Activated CD4-positive, alpha-beta T cell treated with anti-CD3 and anti-CD28 coated beads for 1 hour (primary cell): ENCODE data around the gene RAC3.

Experiments used
- DNase-seq: peaks from one replicate; pipeline ENCODE4 v3.0.0-alpha.2; 2020

The RAC3 gene

GRCh38 chr17:82058230-82058854, 26.9 kb downstream of the RAC3 start:
- DNase-seq: no peak

DNA sequence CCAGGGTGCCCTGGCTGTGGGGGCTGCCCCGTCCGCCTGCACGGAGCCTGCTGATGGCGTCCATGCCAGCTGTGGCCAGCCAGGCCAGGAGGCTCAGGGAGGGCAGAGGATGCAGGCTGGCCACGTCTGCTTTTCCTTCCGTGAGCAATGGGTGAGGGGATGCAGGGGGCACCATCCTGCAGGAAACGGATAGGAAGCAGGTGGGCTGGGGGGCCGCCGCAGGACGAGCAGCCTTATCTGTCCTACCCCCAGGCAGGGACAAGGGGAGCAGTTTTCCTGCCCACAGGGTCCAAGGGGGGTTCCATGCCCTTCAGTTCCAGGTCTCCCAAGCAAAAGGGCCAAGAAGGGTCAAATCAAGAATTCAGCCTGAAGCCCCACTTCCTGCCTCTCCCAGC, 27.4 kb downstream of the RAC3 start:
- DNase-seq: no peak

GRCh38 chr17:82059272-82060000, 28.0 kb downstream of the RAC3 start:
- no peak for DNase-seq

DNA sequence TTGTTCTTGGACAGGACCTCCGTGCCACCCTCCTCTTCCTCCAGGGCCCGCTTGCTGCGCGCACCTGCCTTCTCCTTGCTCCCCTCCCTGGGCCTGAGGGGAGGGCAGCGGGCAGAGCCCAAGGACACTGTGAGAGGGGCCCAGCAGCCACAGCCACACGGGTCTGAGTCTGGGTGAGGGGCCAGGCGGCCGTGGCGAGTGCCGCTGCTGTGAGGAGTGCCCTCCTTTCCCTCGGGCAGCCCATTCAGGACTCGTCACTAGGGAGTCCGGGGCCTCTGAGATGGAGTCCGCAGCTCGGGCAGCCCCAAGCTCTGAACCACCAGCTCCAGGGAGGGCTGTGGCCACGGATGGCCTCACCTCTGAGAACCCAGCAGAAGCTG, 28.5 kb downstream of the RAC3 start:
- no peak for DNase-seq

GRCh38 chr17:82060614-82061013, 29.1 kb downstream of the RAC3 start:
- DNase-seq: no peak

- DNase-seq: no peak
Observed at GRCh38 chr17:82061047-82061925, 29.8 kb downstream of the RAC3 start.

- DNase-seq: no peak
Observed at GRCh38 chr17:82062076-82062983, 30.9 kb downstream of the RAC3 start.

DNA sequence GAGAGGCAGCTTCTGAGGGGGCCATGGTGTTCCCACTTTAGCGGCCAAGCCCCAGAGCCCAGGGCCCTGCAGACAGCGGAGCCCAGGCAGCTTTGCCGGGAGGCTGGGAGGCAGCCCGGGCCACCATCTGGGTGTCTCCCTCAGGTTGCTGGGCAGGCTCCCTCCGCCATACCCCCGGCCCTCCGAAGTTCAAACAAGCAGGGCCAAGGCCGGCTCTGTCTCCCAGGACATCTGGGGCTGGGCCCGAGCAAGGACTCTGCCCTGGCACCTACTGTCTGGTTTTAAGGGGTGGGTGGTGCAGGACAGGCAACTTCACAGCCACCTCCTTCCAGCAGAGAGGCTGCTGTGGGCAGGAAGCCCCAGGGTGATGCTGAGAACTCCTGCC, 31.5 kb downstream of the RAC3 start:
- no peak for DNase-seq

DNA sequence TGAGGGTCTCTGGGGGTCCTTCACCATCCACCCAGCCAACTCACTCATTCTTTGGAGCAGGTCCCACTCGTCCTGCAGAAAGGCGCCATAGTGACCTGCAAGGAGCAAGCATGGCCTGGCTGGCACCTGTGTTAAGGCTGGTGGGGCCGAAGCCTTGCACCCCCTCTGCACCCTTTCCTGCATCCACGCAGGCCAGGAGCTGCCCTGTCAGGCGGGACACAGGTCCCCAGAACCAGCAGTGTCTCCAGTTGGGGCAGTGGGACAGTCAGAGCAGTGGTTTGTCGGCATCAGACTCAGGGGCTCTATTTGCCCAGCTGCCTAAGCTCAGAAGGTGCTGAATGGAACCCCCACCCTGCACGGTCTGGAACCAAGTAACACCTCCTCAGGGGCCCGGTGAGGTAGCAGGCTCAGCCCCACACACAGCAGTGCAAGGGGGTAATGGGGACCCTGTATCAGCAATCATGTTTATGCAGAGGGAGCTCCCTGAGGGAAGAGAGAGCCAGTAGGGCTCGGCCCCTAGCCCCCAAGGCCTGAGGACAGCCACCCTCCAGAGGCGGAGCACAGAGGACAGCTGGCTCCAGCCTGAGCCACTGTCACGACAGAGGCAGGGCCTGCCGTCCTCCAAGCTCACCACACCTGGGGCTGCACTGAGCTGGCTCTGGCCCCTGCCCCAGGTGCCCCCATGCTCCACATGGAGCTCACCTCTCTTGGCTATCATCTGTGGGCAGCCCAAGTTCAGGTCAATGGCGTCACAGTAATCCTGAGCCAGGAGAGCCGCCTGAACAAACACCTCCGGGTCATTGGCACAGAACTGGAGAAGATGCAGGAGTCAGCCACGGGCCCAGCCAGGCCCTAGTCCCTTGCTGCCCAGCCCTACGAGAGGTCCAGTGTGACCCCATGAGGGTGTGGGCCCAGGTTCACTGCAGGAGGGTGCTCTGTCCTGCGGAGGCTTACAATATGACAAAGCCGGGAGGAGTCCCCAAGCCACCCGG, 32.2 kb downstream of the RAC3 start:
- no peak for DNase-seq

GRCh38 chr17:82064433-82065192, 33.1 kb downstream of the RAC3 start:
- DNase-seq: no peak

GRCh38 chr17:82065193-82065637, 33.7 kb downstream of the RAC3 start:
- DNase-seq: peak; percentile 23

GRCh38 chr17:82065638-82066303, 34.3 kb downstream of the RAC3 start, which contains the start of gene DUS1L:
TSS of gene DUS1L (minus strand) at chr17:82065804. CDS start at chr17:82065059, 745 bp downstream.
- DNase-seq: peak; percentile 65

DNA sequence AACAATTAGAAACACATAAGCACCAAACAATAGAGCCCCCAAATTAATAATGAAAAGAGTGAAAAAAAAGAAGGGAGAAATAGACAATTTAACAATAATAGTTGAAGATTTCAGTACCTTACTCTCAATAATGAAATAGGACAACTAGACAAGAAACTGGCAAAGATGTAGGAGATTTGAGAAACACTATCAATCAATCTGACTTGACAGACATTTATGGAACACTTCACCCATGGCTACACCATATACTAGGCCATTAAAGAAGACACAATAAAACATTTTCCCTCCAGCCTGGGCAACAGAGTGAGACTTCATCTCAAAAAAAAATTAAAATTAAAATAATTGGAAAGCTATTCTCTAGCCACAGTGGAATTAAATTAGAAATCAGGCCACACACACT, 39.1 kb downstream of the RAC3 start:
- DNase-seq: no peak

- no peak for DNase-seq
Observed at GRCh38 chr17:82072827-82073226, 41.3 kb downstream of the RAC3 start.

DNA sequence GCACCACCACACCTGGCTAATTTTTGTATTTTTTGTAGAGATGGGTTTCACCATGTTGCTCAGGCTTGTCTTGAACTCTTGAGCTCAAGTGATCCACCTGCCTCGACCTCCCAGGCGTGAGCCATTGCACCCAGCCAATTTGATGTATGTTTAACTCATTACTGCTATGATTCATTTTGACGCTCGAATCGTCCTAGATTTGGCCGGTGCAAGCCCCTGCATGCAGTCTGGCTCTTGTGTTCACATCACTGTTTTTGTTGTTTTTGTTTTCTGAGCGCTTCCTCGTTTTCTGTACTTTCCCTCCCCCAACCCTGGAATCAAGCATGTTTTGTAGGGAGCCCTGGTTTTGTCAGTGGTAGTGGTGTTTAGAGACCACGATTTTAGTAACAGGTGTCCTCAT, 42.0 kb downstream of the RAC3 start:
- DNase-seq: no peak

DNA sequence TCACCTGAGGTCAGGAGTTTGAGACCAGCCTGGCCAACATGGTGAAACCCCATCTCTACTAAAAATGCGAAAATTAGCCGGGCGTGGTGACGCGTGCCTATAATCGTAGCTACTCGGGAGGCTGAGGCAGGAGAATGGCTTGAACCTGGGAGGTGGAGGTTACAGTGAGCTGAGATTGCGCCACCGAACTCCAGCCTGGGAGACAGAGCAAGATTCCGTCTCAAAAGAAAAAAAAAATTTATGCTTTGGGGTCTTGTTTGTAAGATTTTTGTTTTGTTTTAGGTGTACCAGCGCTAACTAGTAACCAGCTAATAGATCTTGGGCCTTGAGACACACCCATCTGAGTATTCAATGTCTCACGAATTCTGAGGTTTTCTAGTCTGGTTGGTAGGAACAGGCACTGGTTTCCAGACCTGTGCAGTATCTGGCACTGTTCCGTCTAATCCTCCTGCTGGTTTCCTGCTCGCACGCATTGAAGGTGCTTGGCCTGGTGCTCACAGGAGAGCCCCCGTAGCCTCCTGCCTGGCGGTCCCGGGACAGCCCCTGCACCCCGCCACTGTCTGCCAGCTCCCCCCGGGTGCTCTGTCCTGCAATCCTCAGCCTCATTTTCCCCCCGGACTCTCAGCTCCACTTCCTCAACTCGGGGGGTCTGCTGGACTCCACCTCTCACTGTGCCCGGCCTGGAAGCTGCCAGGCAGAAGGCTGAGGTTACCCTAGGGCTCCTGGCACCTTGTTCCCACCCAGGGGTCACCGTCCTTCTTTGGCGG, 44.7 kb downstream of the RAC3 start:
- no peak for DNase-seq

DNA sequence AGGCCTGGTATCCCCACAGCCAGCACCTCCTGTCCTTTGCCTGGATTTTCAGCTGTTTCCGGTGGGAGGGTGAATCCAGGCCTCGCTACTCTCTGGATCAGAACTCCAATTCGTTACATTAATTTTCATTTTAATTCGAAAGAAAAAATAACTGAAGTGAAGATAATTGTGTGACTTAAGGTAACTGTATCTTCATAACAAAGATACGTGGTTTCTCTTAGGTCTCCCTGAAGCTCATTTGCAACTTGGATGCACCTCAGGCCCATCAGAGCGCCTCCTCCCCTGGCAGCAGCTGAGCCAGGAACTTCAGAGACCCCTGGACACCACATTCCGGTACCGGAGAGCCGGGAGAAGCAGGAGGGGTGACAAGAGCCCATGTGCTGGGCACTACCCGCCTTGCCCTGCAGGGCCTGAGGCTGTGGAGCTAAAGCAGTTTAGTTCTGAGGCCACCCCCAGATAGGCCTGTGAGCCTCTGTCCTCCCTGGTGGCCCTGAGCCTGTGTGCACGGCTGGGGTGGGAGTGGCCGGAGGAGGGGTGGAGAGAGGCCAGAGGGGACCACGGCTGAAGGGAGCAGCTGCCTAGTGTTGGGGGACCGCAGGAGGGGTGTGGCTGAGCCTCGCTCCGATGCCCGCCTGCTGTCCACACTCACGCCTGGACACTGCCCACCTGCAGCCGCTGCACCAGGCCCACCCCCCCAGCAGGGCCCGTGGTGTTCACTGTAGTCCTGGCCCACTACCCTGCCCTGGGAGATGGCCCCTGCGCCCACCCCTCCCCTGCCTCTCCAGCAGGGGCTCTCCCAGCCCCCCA, 45.5 kb downstream of the RAC3 start:
- no peak for DNase-seq
